NCI-H1417 (cell line): ENCODE data around the gene SUGCT.

ENCODE experiments used
- DNase-seq, 3 experiments: peaks; one replicate each; lab custom pipeline; 2025; lab: John Stamatoyannopoulos, UW

SUGCT gene

DNA sequence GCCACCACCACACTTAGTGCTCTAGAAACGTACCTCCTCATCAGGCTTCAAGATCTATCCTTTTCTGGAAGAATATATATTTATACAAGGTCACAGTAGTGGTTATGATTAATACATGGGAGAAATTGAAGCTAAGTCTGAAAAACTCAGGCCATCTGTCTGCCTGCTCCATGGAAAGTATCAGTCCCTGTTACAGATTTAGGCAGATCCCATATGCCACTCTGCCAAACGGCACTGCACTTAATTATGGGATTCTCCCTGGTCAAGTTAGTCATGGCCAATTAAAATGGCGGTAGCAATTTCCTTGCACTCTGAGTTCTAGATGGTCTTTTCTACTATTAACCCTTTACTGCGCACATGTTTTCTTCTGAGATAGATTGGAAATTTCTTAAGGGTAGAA, 740.0 kb downstream of the SUGCT start:
- no peak for DNase-seq

GRCh38 chr7:40876601-40877000, 741.8 kb downstream of the SUGCT start:
- no peak for DNase-seq

DNA sequence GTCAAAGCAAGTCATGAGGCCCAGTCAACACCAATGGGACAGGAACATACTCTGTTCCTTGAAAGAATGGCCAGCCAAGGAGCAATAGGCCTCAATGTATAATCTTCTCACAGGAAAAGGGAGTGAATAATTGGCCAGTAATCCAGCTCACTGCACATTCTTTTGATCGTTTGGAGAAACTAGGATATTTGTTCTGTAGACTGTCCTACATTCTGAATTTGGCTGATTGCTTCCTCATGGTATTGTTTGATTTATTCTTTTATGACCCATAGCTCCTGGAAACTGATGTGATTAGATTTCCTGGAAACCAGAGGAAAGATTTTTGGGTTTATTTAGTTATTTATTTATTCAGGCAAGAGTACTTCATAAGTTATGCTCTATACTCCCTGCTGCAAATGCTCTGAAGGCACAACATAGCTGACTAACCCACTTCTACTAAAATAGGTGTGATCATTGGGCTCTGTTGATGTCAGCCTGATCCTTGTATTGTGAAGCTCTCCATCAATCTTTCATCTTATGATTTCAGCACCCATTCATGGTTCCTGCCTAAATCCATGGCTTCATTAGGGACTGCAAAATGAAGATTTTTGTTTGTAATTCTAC, 745.2 kb downstream of the SUGCT start:
- DNase-seq: no peak

DNA sequence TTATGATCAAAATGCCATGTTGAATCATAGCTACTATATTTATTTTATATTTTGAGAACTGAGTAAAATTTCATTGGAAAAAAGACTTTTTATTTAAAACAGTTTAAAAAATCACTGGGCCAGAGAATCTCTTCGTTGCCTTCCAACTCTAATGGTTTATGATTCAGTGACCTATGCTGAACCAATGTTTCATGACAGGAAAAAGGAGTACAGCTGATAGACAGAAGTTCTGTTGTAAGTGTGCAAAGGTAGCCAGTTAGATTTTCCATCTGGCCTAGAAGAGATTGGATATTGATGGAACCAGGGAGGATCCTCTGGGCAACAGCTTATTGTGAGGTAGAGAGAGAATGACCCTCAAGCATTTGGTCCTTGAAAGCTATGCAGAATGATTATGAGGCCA, 745.8 kb downstream of the SUGCT start:
- DNase-seq: no peak

DNA sequence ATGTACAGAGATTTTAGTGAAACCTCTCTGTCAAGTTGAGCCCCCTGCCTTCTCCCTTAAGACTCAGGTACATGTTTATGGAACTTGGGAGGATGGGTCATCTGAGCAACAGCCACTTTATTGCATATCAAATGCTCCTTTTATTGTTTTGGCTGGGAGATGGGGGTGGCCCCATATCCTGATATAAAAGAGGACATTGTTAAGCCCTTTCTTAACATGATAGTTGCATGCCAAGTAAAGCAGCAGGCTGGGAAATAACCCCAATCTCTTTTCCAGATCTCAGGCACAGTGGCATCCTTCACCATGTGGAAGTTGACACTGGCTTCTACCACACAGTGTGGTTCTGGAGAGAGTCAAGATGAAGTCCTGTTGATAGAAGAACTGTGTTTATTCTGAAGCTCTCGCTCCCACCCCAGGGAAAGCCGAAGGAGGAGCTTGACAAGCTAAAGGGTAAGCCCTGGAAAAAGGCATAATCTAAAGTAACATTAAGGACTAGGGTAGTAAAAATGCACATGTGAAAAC, 746.7 kb downstream of the SUGCT start:
- DNase-seq: no peak

- no peak for DNase-seq
Measured at GRCh38 chr7:40882071-40882658, 747.4 kb downstream of the SUGCT start.

DNA sequence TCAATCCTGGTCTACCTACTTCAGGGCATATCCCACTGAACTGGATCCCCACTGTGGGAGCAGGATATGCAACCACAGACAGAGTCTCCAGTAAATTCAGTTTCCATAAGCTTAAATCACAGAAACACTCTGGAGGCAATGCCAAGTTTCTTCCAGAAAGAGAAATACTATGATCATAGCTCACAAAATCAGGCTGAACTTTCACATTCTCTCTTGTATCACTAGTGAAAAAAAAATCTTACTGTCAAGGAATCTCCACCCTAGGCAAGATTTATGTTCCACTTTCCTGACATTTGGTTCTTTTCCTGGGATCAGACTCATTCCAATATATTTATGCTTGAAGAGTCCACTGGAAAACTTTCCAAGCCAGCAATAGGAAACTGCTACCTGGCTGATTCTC, 749.0 kb downstream of the SUGCT start:
- DNase-seq: no peak

- DNase-seq: no peak
Measured at GRCh38 chr7:40884241-40884640, 749.4 kb downstream of the SUGCT start.

- no peak for DNase-seq
Measured at GRCh38 chr7:40885503-40885902, 750.7 kb downstream of the SUGCT start.

GRCh38 chr7:40887099-40887498, 752.3 kb downstream of the SUGCT start:
- DNase-seq: no peak

GRCh38 chr7:40888499-40888898, 753.7 kb downstream of the SUGCT start:
- DNase-seq: no peak

GRCh38 chr7:40889099-40889498, 754.3 kb downstream of the SUGCT start:
- no peak for DNase-seq

- no peak for DNase-seq
Measured at GRCh38 chr7:40889539-40889938, 754.7 kb downstream of the SUGCT start.

DNA sequence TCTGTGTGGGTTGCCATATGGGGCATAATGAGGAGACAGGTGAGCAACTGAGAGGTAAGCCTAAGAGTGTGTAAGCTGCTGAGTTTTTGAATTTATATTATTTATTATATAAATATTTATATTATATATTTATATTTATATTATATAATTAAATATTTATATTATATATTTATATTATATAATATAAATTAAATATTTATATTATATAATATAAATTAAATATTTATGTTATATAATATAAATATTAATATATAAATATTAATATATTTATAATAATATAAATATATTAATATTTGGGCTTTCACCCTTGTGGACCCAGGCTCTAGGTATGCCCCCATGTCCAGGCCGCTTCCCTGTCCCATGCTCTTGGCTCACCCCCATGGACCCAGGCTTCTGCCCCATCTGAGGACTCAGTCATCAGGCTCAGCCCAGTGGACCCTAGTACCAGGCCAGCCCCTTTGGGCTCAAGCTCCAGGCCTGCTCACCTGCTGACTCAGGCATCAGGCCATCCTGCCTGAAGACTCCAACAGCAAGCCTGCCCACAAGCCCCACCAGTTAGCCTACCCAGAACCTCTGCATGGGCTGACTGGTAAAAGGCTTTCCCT, 755.4 kb downstream of the SUGCT start:
- no peak for DNase-seq

DNA sequence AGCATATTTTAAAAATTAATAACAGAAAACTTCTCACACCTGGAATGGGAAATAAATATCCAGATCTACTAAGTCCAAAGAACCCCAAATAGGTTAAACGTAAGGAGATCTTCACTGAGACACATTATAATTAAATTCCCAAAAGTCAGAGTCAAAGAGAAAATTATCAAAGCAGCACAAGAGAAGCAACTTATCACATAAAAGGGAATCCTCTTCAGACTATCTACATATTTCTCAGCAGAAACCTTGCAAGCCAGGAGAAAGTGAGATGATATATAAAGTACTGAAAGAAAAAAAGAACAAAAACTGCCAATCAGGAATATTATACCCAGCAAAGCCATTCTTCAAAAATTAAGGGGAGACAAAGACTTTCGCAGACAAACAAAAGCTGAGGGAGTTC, 756.4 kb downstream of the SUGCT start:
- DNase-seq: no peak

GRCh38 chr7:40899151-40899550, 764.3 kb downstream of the SUGCT start:
- no peak for DNase-seq

DNA sequence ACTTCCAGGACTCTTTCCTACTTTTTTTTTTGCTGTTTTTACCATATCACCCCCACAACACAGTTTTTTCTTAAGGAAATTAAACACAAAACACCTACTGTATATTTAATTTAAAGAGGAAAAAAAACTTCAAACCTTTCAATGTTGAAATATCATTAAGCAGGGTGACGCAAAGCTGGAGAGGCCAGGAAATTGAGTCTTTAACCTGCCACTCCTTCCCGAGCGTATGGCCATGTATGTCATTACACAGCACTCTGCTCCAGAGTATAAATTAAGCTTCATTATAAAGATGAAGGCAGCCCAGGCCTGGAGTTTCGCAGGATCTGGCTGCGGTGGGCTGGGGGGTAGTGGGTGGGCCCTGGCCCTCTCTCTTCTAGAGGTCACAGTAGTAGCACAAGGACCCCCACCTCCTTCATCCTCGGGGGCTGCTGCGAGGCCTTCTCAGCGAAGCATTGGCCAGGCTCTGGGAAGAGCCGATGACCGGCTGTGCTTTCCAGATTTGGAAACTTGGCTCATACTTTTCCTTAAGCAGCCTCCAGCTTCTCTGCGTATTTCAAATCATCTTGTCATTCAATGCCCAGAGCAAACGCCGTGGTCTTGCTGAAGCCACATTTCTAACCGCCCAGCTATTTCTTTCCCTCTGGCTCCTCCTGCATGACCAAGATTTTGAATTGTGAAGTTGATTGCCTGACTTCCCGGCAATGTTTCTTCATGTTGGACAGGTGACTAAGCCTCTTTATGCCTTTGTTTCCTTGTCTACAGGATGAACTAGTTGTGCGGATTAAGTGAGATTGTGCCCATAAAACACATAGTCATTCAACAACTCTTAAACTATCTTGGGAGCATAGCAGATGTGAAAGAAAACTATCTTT, 765.1 kb downstream of the SUGCT start:
- no peak for DNase-seq

DNA sequence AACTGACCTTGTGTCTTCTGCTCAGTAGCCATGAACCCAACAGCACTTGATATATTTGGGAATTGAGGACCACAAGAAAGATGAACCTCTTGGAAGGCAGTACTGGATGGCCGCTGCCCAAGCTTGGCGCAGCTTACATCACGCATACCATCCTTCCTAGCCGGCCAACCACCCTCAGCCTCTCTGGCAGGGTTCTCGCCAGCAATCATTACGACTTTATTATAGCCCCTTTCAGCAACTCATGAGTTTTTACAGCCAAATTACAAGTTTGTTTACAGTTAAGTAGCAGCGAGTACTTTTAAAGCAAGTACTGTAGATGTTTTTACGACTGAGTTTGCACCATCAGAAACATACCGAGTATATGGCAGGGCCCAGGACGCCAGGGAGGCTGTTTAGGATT, 769.1 kb downstream of the SUGCT start:
- DNase-seq: no peak

DNA sequence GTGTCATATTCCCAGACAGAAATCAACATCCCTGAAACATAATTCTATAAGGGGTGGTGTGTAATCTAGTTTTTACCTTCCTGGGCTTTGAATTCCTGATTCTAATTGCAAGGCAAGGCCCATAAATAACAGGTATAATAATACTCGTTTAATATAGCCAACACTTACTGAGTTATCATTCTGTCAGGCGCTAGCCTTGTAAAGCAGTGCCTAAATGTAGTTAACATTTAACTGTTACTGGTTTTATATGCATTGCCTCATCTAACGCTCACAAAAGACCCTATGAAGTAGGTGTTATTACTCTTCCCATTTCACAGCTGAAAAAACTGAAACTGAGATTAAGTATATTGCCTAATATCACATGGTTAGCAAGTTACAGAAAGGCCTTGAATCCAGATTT, 772.5 kb downstream of the SUGCT start:
- no peak for DNase-seq

GRCh38 chr7:40909346-40909980, 774.7 kb downstream of the SUGCT start:
- no peak for DNase-seq
